Stomach smooth muscle (tissue), 2 donors: ENCODE results near the gene EDIL3.

ENCODE experiments used
- H3K27ac ChIP-seq: one replicate; pipeline ENCODE4 v1.7.0; 2013; ENCODE audit warnings: mild to moderate bottlenecking, low read length, inconsistent platforms
- H3K27me3 ChIP-seq, 2 donors: one replicate each; pipeline ENCODE4 v1.7.0; 2013; ENCODE audit warnings: low read length in 2 of 2; ENCODE audit not compliant: insufficient read depth in 2 of 2, control insufficient read depth in 1 of 2
- H3K36me3 ChIP-seq, 2 donors: one replicate each; pipeline ENCODE4 v1.7.0; 2013; ENCODE audit warnings: low read length in 2 of 2; ENCODE audit not compliant: control insufficient read depth in 2 of 2, insufficient read depth in 2 of 2
- H3K4me1 ChIP-seq: one replicate; pipeline ENCODE4 v1.7.0; 2013; ENCODE audit warnings: low read length; ENCODE audit not compliant: control insufficient read depth, insufficient read depth
- H3K4me3 ChIP-seq, 2 donors: one replicate each; pipeline ENCODE4 v1.7.0; 2013; ENCODE audit warnings: low read length in 2 of 2
- H3K9ac ChIP-seq, 2 donors: one replicate each; pipeline ENCODE4 v1.7.0; 2013; ENCODE audit warnings: low read length in 2 of 2, mild to moderate bottlenecking in 1 of 2
- H3K9me3 ChIP-seq, 2 donors: one replicate each; pipeline ENCODE4 v1.7.0; 2013; ENCODE audit warnings: low read length in 2 of 2; ENCODE audit not compliant: control insufficient read depth in 2 of 2
- donor health status: healthy.
- donor health status: Pancreatic carcinoma.

The EDIL3 gene

DNA sequence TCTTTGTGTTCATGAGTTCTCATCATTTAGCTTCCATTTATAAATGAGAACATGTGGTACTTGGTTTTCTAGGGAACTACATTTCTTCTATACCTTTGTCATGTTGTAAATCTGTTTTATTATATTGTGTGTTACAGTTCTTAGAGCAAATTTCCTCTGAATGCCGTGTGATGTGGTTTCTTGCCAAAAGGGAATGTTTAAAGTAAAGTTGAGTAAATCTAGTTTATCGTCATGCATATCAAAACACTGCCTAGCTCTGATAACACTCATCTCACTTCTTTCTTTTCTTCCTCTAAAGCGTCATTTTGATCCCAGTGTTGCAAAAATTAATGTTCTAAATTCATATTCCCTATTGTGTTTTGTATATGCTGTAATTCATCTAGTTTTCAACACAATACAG lies 368.6 kb downstream of the EDIL3 start:
- Histone ChIP-seq H3K36me3 (no peaks in the 10 kb centered on the region), H3K27me3 (no peaks in the 10 kb centered on the region), H3K4me3 (no peak overlapping the region), H3K9ac (no peak overlapping the region), H3K27ac (no peak overlapping the region), H3K4me1 (no peaks in the 10 kb centered on the region), H3K9me3 (no peaks in the 10 kb centered on the region)

DNA sequence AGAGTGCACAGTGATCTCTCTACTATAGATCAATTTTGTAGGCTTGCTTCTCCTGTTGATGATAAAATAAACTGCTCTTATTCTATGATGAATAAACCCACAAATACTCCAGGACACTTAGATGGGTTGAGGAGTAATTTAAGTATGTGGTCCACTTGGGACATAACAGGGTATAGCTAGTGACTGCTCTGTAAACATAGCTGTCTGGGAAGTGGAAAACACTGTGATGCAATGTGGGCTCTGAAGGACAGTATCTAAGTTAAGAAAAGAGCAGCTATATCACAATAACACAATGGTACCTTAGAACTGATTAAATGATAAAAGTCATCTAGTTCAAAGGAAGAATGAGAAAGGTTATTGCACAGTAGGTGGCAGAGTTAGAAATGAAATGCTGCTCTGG lies 369.7 kb downstream of the EDIL3 start:
- Histone ChIP-seq H3K36me3 (no peaks in the 10 kb centered on the region), H3K9me3 (no peaks in the 10 kb centered on the region), H3K27me3 (no peaks in the 10 kb centered on the region), H3K4me3 (no peak overlapping the region), H3K9ac (no peak overlapping the region), H3K4me1 (no peaks in the 10 kb centered on the region), H3K27ac (no peak overlapping the region)

DNA sequence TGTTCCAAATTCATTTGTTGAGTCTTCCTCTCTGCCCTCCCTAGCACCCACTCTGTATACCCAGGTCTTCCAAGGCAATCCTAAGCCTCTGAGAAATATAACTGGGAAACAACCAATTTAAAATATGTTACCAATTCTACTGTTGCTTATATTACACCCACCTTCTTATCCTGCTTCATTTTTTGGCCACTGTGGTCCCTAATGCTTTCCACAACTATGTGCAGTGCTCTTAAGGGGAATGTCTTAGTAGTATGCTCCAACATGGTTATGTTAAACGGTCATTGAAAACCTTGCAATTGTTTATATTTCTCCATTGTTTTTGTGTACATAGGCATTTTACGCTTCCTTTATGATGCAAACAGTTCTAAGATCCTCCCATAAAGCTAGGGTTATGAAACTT lies 390.9 kb downstream of the EDIL3 start:
- Histone ChIP-seq H3K4me1 (no peaks in the 10 kb centered on the region), H3K36me3 (no peaks in the 10 kb centered on the region), H3K9ac (no peak overlapping the region), H3K9me3 (no peaks in the 10 kb centered on the region), H3K4me3 (no peak overlapping the region), H3K27me3 (no peaks in the 10 kb centered on the region), H3K27ac (no peak overlapping the region)

DNA sequence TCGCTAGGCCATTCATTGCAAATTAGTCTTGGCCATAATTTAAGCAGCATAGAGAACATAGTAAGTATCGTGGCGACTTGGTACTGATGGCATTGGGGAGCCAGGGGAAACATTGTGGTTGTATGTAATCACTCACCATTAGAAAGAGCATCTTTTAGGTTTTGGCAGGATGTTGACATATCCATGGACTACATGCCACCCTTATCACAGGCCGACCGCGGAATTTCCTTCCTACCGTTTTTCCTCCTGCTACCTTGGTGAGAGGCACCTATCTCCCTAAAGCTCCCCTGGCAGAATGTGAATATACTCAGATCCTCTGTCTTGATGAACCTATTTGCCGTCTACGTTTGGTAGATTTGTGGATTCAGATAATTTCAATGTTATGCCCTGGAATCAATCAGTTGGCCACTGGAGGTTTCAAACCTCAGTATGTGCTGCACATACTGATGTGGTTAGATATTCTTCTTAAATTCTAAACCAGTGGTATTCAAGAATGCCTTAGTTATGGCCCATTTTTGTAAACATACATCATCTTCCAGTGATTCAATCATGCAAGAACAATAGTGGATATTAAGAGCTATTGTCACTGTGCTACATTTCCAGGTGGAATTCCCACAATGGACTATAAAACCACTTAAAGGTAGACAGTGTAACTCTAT lies 393.0 kb downstream of the EDIL3 start:
- Histone ChIP-seq H3K27ac (no peak overlapping the region), H3K4me3 (no peak overlapping the region), H3K27me3 (no peaks in the 10 kb centered on the region), H3K4me1 (no peaks in the 10 kb centered on the region), H3K36me3 (no peaks in the 10 kb centered on the region), H3K9ac (no peak overlapping the region), H3K9me3 (no peaks in the 10 kb centered on the region)

DNA sequence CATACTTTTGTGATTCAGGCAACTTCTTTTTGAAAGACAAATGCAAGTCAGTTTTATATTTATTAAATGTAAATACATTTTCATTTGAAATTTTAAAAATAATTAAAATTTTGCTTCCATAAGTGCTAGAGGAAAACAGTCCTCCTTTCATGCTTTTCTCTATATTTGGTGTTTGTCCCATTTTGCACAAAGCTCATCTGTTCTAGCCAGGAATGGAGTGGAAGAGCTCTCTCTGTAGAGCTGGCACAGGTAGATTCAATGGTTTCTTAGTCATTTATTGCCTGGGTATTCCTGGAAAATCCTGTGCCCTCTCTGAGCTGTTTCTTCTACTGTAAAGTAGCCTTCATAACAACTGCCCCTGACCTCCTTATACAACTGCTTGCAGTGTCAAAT lies 396.4 kb downstream of the EDIL3 start:
- Histone ChIP-seq H3K36me3 (no peaks in the 10 kb centered on the region), H3K27ac (no peak overlapping the region), H3K27me3 (no peaks in the 10 kb centered on the region), H3K9me3 (no peaks in the 10 kb centered on the region), H3K9ac (no peak overlapping the region), H3K4me1 (no peaks in the 10 kb centered on the region), H3K4me3 (no peak overlapping the region)

DNA sequence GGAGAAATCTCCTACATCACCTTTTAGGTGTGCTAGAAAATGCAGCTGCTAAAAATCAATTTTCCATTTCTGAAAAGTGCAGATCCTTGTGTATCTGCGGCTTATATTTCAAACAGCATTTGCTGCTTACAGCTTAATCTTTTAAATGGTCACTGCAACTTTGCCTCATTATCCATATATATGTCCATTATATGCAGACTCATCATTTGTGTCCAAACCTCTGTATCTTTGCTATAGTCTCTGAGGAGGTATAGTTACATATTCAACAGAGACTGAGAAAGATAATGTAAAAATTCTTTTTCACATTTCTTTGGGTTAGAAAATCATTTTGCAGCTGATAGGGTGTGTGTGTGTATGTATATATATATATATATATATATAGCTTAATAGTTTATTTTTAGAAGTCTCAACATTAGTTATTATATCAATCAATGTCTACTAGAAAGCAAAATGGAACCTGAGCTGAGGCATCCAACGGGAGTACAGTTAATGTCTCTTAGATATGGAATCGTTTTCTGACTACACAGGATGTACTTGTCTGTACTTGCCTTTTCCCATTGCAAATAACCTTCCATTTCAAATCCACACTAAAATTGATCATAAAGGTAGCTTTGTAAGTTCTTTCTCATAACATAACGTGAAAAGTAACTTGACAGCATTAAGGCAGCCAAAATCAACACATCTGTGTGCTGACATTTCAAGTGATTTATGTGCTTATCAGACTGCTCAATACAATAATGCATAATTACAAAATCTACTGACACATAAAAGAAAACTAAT lies 397.0 kb downstream of the EDIL3 start:
- Histone ChIP-seq H3K4me1 (no peaks in the 10 kb centered on the region), H3K9me3 (no peaks in the 10 kb centered on the region), H3K27ac (no peak overlapping the region), H3K27me3 (no peaks in the 10 kb centered on the region), H3K9ac (no peak overlapping the region), H3K4me3 (no peak overlapping the region), H3K36me3 (no peaks in the 10 kb centered on the region)

DNA sequence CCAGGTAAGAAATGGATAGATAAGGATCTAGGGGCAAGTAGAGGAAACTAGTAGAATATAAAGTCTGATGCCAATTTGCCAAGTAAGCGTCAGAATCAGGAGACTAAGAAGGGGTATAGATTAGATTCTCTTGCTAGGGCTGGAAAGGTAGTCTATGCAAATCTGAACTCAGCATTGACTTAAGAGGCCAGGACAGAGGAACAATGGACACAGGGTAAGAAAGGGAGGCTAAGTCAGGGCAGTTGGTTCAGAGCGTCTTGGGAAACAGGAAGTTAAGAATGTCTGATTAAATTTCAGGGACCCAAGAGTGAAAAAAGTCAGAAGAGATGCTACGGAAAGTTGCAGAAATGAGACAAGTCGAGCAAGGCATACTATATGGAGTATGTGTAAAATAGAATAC lies 400.8 kb downstream of the EDIL3 start:
- no peaks in the 10 kb centered on the region for H3K9me3 ChIP-seq
- no peaks in the 10 kb centered on the region for H3K36me3 ChIP-seq
- no peak overlapping the region for H3K27ac ChIP-seq
- no peaks in the 10 kb centered on the region for H3K27me3 ChIP-seq
- H3K4me1 ChIP-seq, result no peaks in the 10 kb centered on the region
- H3K4me3 ChIP-seq, result no peak overlapping the region
- H3K9ac ChIP-seq, result no peak overlapping the region

DNA sequence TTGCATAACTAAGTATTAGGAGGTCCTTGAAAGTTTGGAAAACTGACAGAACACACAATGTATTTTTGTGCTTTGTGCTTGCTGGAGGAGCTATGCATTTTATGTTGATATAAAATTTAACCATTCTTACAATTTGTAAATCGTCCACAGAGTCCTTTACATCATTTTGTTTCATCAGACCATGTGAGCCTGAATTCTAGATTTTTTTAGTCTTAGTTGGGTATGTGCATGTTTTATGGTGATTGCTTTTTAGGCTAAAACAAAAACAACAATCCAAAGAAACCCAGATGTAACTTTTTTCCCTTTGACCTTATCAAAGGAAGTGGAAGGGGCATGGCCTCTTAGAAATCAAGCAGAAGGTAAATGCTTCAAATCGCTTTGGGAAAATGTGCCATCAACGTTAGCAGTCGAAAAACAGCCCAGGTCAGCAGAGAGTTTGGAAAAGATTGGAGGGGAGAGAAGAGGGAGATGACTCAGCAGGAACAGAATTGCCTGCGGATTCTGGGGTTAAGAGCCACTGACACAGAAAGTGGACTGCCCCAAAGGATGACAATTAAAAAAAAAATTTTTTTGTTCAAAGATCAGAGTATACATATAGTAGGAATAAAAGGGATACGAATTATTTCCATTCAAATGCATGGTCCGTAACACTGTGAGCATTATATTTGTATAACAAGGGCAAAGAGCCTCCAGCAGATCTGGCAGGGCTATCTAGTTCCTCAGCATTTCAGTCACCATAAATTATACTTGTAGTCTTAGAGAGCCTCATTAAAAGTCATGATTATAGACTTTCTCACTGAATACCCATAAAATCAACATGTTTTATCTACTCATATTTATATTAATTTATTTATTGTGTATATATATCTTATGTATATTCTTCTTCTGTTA lies 410.5 kb downstream of the EDIL3 start:
- H3K9ac ChIP-seq, result no peak overlapping the region

DNA sequence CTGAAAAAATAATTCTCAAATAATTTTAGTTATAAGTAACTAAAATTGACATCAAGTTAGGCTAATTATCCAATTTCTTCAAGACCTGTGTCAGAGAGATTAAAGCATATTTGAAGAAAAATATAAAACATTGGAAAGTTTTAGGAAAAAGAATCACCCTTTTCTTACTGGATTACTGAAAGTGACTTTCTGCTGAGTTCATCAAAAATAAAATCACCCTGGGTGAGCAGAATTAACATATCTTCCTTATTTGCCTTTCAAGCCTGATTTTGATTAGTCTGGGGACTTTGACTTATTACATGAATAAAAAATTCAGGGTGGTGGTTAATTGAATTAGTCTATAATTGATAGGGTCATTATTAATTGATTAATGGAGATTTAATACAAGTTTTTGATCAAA lies 411.8 kb downstream of the EDIL3 start:
- no peak overlapping the region for H3K27ac ChIP-seq
- H3K27me3 ChIP-seq, result no peaks in the 10 kb centered on the region
- no peaks in the 10 kb centered on the region for H3K9me3 ChIP-seq
- no peaks in the 10 kb centered on the region for H3K4me1 ChIP-seq
- H3K36me3 ChIP-seq, result no peaks in the 10 kb centered on the region
- H3K9ac ChIP-seq, result no peak overlapping the region
- no peak overlapping the region for H3K4me3 ChIP-seq

More for the DNA sequence above, 410.5 kb downstream of the EDIL3 start:
- H3K9me3 ChIP-seq, result no peaks in the 10 kb centered on the region
- H3K36me3 ChIP-seq, result no peaks in the 10 kb centered on the region
- no peak overlapping the region for H3K4me3 ChIP-seq
- H3K4me1 ChIP-seq, result no peaks in the 10 kb centered on the region
- H3K27me3 ChIP-seq, result no peaks in the 10 kb centered on the region
- H3K27ac ChIP-seq, result no peak overlapping the region

DNA sequence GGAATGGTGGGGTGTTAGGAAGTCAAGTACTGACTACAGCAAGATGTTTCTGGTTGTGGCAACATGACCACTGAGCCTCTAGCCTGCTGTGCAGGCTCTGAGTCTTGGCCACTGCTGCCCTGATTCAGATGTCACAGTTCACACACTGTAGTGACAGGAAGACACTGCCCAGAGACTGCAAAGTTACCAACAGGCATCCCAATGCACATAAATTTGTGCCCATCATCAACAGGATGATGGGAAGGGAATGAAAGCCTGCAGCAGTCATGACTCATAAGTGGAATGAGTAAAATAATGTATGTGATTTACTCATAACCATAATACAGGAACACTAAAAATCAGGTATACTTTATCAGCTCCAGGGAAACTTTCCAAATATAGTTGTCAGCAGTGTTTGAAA lies 412.4 kb downstream of the EDIL3 start:
- no peak overlapping the region for H3K9ac ChIP-seq
- no peaks in the 10 kb centered on the region for H3K9me3 ChIP-seq
- H3K4me3 ChIP-seq, result no peak overlapping the region
- no peaks in the 10 kb centered on the region for H3K4me1 ChIP-seq
- H3K27ac ChIP-seq, result no peak overlapping the region
- H3K36me3 ChIP-seq, result no peaks in the 10 kb centered on the region
- no peaks in the 10 kb centered on the region for H3K27me3 ChIP-seq
